ENCODE data around the gene SLC27A1. TPM values are rescaled to one million over a fixed set of nuclear protein-coding genes. Genes with fewer than 3 reads are reported as not detected.
A peak's percentile ranks its signal among the peaks of the same experiment; 100 is the strongest.
"Not testable (repeated sequence)": the region's sequence is repeated elsewhere in the genome, so short reads cannot be mapped to it uniquely, and the experiment has no call there.

The SLC27A1 gene
- total RNA-seq, 1 donor from 2014 or later: 22.1 TPM

GRCh38 chr19:17549085-17549740, 78.9 kb downstream of the SLC27A1 start:
- Histone ChIP-seq H3K36me3 (no peaks in the 10 kb centered on the region), H3K9me3 (no peaks in the 10 kb centered on the region), H3K4me3 (no peak overlapping the region), H3K27ac (no peak overlapping the region), H3K27me3 (no peaks in the 10 kb centered on the region), H3K4me1 (peaks cover 12% of the 10 kb centered on the region)
- intact Hi-C loops (cut with DNase I): no loop called here
- no peak for TF ChIP-seq POLR2AphosphoS5 (IDR thresholded peaks at IDR 0.05; ENCODE audit: insufficient read depth in 1 of 2, low read depth in 1 of 2)
- no peak for TF ChIP-seq POLR2A (IDR thresholded peaks at IDR 0.05)
- no peak for TF ChIP-seq CTCF (IDR thresholded peaks at IDR 0.05)
- DNase-seq (ENCODE audit: extremely low spot score in 2 of 2): no peak

DNA sequence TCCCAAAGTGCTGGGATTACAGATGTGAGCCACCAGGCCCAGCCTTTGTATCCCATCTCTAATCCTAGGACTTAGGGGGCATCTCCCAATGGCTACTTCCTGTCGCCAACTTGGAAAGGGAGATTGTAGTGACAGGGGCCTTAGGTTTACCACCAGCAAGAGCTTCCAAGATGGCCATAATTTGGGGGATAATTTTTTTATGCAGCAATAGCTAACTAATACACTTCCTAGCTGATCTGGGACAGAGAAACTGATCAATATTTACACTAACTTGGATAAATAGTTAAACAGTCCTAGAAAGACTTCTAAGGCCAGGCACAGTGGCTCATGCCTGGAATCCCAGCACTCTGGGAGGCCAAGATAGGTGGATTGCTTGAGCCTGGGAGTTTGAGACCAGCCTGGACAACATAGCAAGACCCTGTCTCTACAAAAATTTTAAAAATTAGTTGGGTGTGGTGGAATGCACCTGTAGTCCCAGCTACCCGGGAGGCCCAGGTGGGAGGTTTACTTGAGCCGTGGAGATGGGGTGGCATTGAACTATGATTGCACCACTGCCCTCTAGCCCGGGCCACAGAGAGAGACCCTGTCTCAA, 79.8 kb downstream of the SLC27A1 start:
- no peak overlapping the region for H3K4me3 ChIP-seq
- no peaks in the 10 kb centered on the region for H3K36me3 ChIP-seq
- H3K27ac ChIP-seq: no peak overlapping the region
- no peak for DNase-seq (ENCODE audit: extremely low spot score in 2 of 2)
- H3K9me3 ChIP-seq: no peaks in the 10 kb centered on the region
- no peaks in the 10 kb centered on the region for H3K27me3 ChIP-seq
- TF ChIP-seq POLR2A (IDR thresholded peaks at IDR 0.05) (no peak), CTCF (IDR thresholded peaks at IDR 0.05) (no peak), POLR2AphosphoS5 (IDR thresholded peaks at IDR 0.05; ENCODE audit: insufficient read depth in 1 of 2, low read depth in 1 of 2) (no peak)
- peaks cover 17% of the 10 kb centered on the region for H3K4me1 ChIP-seq
- intact Hi-C loops (cut with DNase I): no loop called here

DNA sequence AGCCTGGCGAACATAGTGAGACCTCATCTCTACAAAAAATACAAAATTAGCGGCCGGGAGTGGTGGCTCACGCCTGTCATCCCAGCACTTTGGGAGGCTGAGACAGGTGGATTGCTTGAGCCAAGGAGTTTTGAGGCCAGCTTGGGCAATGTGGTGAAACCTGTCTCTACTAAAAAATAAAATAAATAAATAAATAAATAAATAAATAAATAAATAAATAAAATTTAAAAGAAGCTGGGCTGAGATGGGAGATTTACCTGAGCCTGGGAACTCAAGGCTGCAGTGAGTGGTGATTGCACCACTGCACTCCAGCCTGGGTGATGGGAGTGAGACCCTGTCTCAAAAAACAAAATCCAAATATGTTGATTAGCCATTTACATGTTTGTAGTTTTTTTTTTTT, 82.4 kb downstream of the SLC27A1 start:
- intact Hi-C loops (cut with DNase I); H3K9me3 ChIP-seq; H3K4me3 ChIP-seq; DNase-seq (ENCODE audit: extremely low spot score in 2 of 2); H3K27me3 ChIP-seq; H3K36me3 ChIP-seq: not testable (repeated sequence)
- H3K27ac ChIP-seq: peak overlapping the region; percentile 39
- peaks cover 33% of the 10 kb centered on the region for H3K4me1 ChIP-seq

DNA sequence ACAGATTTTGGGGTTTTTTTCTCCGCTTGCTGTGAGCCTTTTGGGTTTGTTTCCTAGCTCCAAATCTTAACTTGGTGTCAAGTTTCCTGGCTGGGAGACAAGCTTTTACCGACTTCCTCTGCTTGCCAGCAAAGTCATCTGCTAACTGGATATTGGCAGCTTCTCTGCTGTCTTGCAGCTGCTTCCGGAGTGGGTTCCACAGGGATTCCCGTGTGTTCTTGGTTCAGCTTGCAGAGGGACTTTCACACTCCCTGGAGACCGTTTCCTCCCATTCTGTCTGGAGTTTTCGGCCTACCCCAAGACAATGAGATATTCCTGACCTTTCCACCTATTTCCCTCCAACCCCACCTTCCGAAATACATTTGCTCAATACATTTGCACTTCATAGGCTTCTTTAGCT, 82.9 kb downstream of the SLC27A1 start:
- no peaks in the 10 kb centered on the region for H3K36me3 ChIP-seq

DNA sequence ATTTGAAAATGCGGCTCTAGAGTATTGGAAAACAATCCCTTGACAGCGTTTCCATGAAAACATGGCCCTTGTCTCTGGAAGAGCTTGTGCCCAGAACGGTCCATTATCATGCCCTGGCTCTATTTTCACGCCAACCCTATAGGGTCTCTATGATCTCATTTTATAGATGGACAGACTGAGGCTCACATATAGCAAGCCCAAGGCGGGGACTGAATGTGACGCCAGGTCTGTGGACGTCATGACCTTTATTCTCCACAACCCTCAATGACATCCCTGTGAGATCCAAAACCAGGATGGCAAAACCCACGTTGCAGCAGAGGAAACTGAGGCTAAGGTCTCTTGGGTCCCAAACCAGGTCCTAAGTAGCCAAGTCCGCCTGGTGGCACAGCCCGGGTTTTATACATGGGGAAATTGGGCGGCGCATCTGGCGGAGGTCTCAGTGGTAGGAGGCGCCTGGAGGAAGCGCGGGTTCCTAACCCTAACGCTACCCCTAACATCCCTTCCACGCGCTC, 84.7 kb downstream of the SLC27A1 start:
- H3K9me3 ChIP-seq: no peaks in the 10 kb centered on the region
- peaks cover 33% of the 10 kb centered on the region for H3K4me1 ChIP-seq
- intact Hi-C loops (cut with DNase I): no loop called here
- H3K36me3 ChIP-seq: peaks cover 0 to 11% of the 10 kb centered on the region in 2 donors
- no peak for DNase-seq (ENCODE audit: extremely low spot score in 2 of 2)
- H3K27me3 ChIP-seq: no peaks in the 10 kb centered on the region
- peak overlapping the region; percentile 75 for H3K27ac ChIP-seq
- TF ChIP-seq POLR2AphosphoS5 (IDR thresholded peaks at IDR 0.05; ENCODE audit: insufficient read depth in 1 of 2, low read depth in 1 of 2) (peak in 1 of 2 donors; percentile 73), CTCF (IDR thresholded peaks at IDR 0.05) (no peak)
- peak overlapping the region; percentile 93 to 95 for H3K4me3 ChIP-seq

More for the DNA sequence above, 82.9 kb downstream of the SLC27A1 start:
- intact Hi-C loops (cut with DNase I): no loop called here
- H3K4me3 ChIP-seq: no peak overlapping the region
- no peaks in the 10 kb centered on the region for H3K9me3 ChIP-seq
- peak overlapping the region; percentile 39 for H3K27ac ChIP-seq
- peaks cover 33% of the 10 kb centered on the region for H3K4me1 ChIP-seq
- no peak for DNase-seq (ENCODE audit: extremely low spot score in 2 of 2)
- TF ChIP-seq CTCF (IDR thresholded peaks at IDR 0.05): no peak
- TF ChIP-seq POLR2AphosphoS5 (IDR thresholded peaks at IDR 0.05; ENCODE audit: insufficient read depth in 1 of 2, low read depth in 1 of 2): peak in 1 of 2 donors; percentile 77
- H3K27me3 ChIP-seq: no peaks in the 10 kb centered on the region

Data from vagina (tissue), 2 donors.